DMS114 treated with DMSO at 0.1 percent for 48 hours (cell line): ENCODE measurements around the gene WDR70.

Experiments
- DNase-seq: peaks from one replicate; lab custom pipeline; 2025; ENCODE audit not compliant: unreplicated experiment; lab: John Stamatoyannopoulos, UW

The WDR70 gene

GRCh38 chr5:37717613-37718431 lies 338.7 kb downstream of the WDR70 start:
- no peak for DNase-seq

- DNase-seq: no peak
These were observed 341.4 kb downstream of the WDR70 start for GRCh38 chr5:37720550-37720952.

GRCh38 chr5:37721447-37721871 lies 342.3 kb downstream of the WDR70 start:
- DNase-seq: no peak

- no peak for DNase-seq
These were observed 343.4 kb downstream of the WDR70 start for GRCh38 chr5:37722236-37723161.

GRCh38 chr5:37723162-37723961 lies 344.2 kb downstream of the WDR70 start:
- DNase-seq: no peak

GRCh38 chr5:37724395-37725125 lies 345.4 kb downstream of the WDR70 start:
- DNase-seq: no peak

- DNase-seq: no peak
These were observed 346.1 kb downstream of the WDR70 start for GRCh38 chr5:37725185-37725584.

- DNase-seq: no peak
These were observed 348.1 kb downstream of the WDR70 start for GRCh38 chr5:37727238-37727637.

GRCh38 chr5:37730896-37731455 lies 351.9 kb downstream of the WDR70 start:
- DNase-seq: no peak

GRCh38 chr5:37734114-37734513 lies 355.0 kb downstream of the WDR70 start:
- DNase-seq: no peak

GRCh38 chr5:37735649-37736347 lies 356.7 kb downstream of the WDR70 start:
- no peak for DNase-seq

- DNase-seq: no peak
These were observed 357.3 kb downstream of the WDR70 start for GRCh38 chr5:37736397-37736796.

GRCh38 chr5:37737326-37738056 lies 358.4 kb downstream of the WDR70 start:
- DNase-seq: no peak

GRCh38 chr5:37738057-37738691 lies 359.1 kb downstream of the WDR70 start:
- DNase-seq: no peak

GRCh38 chr5:37738865-37739488 lies 359.9 kb downstream of the WDR70 start:
- DNase-seq: no peak

- no peak for DNase-seq
These were observed 360.7 kb downstream of the WDR70 start for GRCh38 chr5:37739817-37740261.

GRCh38 chr5:37740331-37741066 lies 361.4 kb downstream of the WDR70 start:
- no peak for DNase-seq
